HG03103 (cell line): ENCODE measurements around the gene SIT1.

ENCODE experiments used
- ATAC-seq: cut with Tn5 transposase; IDR thresholded peaks from one replicate; pipeline ENCODE4 v1.9.1; 2021; ENCODE audit warnings: low read depth; ENCODE audit not compliant: unreplicated experiment

Gene SIT1

DNA sequence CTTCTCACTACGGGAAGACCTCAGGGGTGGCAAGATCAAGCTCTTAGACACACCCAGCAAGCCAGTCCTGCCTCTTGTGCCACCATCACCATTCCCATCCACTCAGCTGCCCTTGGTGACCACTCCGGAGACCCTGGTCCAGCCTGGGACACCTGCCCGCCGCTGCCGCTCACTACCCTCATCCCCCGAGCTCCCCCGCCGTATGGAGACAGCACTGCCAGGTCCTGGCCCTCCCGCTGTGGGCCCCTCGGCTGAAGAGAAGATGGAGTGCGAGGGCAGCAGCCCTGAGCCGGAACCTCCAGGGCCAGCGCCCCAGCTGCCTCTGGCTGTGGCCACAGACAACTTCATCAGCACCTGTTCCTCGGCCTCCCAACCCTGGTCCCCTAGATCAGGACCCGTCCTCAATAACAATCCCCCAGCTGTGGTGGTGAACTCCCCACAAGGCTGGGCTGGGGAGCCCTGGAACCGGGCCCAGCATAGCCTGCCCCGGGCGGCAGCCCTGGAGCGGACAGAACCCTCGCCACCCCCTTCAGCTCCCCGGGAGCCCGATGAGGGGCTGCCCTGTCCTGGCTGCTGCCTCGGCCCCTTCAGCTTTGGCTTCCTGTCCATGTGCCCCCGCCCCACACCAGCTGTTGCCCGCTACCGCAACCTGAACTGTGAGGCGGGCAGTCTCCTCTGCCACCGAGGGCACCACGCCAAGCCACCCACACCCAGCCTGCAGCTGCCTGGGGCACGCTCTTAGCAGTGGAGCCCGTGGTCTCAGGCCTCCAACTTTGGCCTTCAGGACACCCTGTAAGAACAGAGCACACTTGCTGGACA is 41.5 kb downstream of the SIT1 start:
- no peak for ATAC-seq

DNA sequence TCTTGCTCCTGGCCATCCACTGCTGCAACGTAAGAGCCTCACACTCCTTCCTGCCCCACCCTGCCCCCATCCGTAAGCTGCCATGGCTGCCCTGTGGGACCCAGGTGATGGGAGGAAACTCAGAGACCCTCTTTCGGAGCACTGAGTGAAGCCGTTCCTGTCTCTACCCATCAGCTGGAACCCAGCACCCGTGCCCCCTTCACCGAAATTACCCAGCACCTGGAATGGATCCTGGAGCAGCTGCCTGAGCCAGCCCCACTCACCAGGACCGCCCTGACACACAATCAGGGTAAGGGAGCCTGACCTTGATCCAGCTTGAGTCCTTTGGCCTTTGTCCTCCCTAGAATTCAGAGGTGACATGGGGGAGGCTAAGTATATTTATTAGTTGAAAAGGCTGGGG is 42.5 kb downstream of the SIT1 start:
- no peak for ATAC-seq

DNA sequence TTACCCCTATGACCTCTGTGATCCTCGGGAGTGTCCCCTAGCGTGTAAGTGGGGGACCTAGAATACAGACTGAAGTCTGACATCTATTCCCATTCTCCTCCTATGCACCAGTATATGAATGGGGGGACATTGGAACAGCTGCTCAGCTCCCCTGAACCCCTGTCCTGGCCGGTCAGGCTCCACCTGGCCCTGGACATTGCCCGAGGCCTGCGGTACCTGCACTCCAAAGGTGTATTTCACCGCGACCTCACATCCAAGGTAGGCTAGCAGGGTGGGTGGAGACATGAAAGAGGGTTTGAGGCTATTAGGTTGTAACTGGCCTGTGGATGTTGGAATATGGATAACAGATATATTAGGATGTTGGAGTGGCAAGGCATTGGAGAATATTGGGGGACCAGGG is 44.0 kb downstream of the SIT1 start:
- ATAC-seq: no peak

DNA sequence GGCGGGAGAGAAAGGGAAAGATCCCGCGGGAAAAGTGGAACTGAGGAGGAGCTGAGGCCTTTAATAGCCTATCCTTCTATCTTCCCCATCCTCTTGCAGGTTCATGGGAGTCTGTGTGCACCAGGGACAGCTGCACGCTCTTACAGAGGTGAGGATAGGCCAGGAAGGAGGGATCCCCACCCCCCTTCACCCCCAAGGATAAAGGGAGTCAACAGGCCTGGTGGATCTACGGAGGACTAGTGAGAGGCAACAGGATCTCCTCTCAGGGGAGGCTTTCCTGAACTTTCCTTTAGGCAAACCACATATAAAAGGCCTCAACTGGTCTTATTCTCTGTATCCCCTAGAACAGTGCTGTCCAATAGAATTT is 44.6 kb downstream of the SIT1 start:
- no peak for ATAC-seq

DNA sequence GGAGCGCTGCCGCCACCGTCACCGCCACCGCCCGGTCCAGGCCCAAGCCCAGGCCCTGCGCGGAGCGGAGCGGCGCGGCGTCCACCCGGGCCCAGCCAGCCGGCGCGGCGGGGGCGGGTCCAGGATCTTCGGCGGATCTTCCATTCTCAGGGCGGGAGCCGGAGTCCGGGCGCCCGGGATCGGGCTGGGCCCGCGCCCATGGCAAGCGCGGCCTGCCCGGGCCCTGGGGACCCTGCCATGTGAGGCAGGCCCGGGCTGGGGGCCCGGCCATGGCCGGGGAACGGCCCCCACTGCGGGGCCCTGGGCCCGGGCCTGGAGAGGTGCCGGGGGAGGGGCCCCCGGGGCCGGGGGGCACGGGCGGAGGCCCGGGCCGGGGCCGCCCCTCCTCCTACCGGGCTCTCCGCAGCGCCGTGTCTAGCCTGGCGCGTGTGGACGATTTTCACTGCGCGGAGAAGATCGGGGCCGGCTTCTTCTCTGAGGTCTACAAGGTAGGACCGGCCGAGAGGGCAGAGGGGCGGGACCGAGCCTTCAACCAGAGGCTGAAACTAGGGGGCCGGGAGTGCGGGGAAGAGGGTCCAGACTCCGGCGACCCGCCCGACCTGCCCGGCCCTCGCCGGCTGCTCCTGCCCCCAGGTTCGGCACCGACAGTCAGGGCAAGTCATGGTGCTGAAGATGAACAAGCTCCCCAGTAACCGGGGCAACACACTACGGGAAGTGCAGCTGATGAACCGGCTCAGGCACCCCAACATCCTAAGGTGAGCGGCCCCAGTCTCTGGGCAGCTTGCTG is 45.2 kb downstream of the SIT1 start:
- ATAC-seq: peak; percentile 13

DNA sequence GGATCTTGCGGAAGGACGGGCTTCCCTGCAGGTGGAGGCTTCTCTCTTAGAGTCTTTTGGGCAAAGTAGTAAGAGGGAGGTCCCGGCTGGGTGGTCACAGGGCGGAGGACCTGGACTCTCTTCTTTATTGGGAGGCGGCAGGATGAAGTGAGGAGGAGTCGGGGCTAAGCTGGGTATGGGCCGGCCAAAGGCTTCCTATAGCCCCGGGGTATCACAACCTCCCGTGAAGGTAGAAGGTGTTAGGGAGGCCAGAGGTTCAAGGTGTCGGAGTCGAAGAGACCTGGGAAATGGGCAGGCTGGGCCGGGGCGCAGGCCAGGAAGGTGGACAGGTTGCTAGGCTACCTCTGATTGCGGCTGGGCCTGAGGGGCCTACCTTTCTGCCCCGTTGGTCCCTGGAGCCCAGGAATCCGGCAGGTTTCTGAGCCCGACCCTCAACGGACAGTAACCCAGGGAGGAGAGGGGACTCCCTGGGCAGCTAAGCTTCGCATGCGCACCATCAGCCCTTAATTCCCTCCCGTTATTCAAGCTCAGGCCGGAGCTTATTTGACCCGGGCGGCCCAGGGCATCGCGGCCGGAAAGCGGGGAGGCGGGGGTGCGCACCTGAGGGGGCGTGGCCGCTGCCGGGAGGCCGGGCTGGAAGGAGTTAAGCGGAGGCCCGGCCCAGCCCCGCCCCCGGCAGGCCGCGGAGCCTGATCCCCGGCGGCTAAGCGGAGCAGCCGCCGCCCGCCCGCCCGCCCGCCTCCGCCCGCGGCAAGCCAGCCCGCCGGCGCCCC is 46.0 kb downstream of the SIT1 start, which contains the start of gene TESK1:
TESK1 (plus strand) TSS at position 685 of the 773 bp plus-strand sequence. CDS start 358 bp downstream, outside the sequence.
- ATAC-seq: peak; percentile 38

DNA sequence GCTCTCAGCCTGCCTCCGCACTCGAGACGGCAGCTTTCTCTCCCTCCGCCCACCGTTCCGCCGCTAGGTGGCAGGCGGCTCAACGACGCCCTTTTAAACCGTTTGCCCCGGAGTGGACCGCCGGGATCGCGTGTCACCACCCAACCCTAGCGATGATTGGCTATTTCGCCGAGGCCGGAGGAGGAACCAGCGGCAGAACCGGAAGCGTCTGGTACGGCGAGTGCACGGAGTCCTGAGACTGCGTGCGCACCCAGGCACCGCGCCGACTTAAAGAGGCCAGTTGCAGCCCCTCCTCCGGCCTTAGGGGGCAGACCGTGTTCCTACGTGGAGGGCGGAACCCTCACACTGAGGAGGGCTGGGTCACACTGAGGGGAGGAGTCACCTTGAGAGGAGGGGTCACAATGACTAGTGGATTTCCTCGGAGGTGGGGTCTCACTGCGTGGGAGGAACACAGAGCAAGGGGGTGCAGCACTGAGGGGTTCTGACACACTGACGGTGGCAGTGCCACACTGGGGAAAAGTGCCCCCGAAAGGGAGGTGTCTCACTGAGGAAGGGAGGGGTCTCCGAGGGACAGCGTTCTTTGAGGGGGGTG is 46.6 kb downstream of the SIT1 start:
- ATAC-seq: peak; percentile 81

DNA sequence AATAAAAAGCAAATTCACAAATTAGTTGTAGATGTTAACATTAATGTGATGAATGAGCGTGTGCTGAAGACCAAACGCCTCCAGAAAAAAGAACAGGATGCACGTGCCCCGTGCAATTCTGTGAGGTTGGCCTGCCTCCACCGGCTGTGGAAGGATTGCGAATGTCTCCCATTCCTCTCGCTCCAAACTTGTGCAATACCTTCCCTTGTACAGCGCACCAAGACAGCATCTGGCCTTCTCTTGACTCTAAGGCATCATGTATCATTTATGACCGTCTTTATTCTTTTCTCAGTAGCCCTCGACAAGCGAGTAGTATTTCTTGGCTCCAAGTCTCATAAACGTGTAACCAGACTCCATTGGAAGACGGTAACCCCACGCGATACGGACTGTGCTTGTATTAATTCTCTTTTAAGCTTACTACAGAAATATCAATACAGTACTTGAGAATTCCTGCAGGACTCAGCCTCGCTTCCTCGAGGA is 47.2 kb downstream of the SIT1 start:
- no peak for ATAC-seq

DNA sequence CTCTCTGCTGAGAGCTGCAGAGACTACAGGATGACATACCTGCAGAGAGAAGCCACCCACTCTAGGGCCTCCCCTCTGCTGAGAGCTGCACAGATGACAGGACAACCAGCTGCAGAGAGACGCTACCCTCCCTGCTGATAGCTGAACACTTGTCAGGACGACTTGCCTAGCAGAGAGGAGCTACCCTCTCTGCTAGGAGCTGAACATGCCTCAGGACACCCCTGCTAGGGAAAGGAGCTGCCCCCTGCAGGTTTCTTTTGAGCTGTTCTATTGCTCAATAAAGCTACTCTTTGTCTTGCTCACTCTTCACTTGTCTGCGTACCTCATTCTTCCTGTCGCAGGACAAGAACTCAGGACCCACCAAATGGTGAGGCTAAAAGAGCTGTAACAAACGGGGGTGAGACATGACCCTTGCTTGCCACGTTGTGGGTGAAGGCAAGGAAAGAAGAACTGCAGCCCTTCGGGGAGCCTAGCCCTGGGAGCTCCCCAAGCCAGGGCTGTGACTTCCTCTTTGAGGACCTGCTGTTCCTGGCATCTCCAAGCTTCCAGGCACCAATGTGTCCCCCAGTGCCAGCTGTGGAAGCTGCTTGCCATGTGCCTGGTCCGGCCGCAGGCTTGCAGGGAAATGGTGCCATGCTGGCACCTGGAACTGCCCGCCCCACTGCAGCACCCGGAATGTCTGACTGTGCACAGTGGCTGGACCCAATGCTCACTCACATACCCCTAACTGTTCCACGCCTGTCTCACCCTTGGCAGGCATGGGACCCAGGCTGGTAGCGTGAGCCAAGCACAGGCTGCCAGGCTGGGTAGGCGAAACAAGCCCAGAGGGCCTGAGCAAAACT is 50.7 kb downstream of the SIT1 start:
- no peak for ATAC-seq
